Fibroblast of skin of right biceps (primary cell): ENCODE measurements around the gene LDLRAD4.

ENCODE experiments used
- DNase-seq: peaks from one replicate; pipeline ENCODE4 v3.0.0-alpha.2; 2013

The LDLRAD4 gene

GRCh38 chr18:13629841-13630715, 411.5 kb downstream of the LDLRAD4 start:
- DNase-seq: peak; percentile 53

- no peak for DNase-seq
These were observed 412.2 kb downstream of the LDLRAD4 start for GRCh38 chr18:13630716-13631268.

- no peak for DNase-seq
These were observed 415.1 kb downstream of the LDLRAD4 start for GRCh38 chr18:13633700-13634099.

GRCh38 chr18:13635046-13635445, 416.5 kb downstream of the LDLRAD4 start:
- DNase-seq: no peak

GRCh38 chr18:13638719-13639595, 420.4 kb downstream of the LDLRAD4 start:
- DNase-seq: no peak

- no peak for DNase-seq
These were observed 421.8 kb downstream of the LDLRAD4 start for GRCh38 chr18:13640266-13640860.

- no peak for DNase-seq
These were observed 423.2 kb downstream of the LDLRAD4 start for GRCh38 chr18:13641551-13642439.

- no peak for DNase-seq
These were observed 423.9 kb downstream of the LDLRAD4 start for GRCh38 chr18:13642440-13642827.

- no peak for DNase-seq
These were observed 424.7 kb downstream of the LDLRAD4 start for GRCh38 chr18:13643261-13643751.

- no peak for DNase-seq
These were observed 426.5 kb downstream of the LDLRAD4 start for GRCh38 chr18:13645093-13645492.

GRCh38 chr18:13646633-13647032, 428.1 kb downstream of the LDLRAD4 start:
- DNase-seq: no peak

GRCh38 chr18:13647761-13648160, 429.2 kb downstream of the LDLRAD4 start:
- DNase-seq: no peak

- no peak for DNase-seq
These were observed 431.1 kb downstream of the LDLRAD4 start for GRCh38 chr18:13649397-13650390.

GRCh38 chr18:13653746-13654433, 435.3 kb downstream of the LDLRAD4 start:
- DNase-seq: no peak

GRCh38 chr18:13657974-13658373, 439.4 kb downstream of the LDLRAD4 start:
- DNase-seq: no peak

- no peak for DNase-seq
These were observed 440.1 kb downstream of the LDLRAD4 start for GRCh38 chr18:13658436-13659204.

GRCh38 chr18:13660510-13660909, 441.9 kb downstream of the LDLRAD4 start:
- no peak for DNase-seq

GRCh38 chr18:13661051-13661778, 442.7 kb downstream of the LDLRAD4 start:
- DNase-seq: no peak
